DOHH2 (cell line): ENCODE measurements around the gene EFNA3.

ENCODE experiments used
- EZH2phosphoT487 ChIP-seq: fragments of 200-600 bp; sonication (generic); IDR thresholded peaks from 2 replicates; pipeline ENCODE4 v1.6.1; 2017; ENCODE audit warnings: borderline replicate concordance, mild to moderate bottlenecking, antibody characterized with exemption, low read length, moderate library complexity, mixed read lengths
- TF ChIP-seq, protein P1 (sequence below): fragments of 200-600 bp; sonication (generic); IDR thresholded peaks from one replicate; pipeline ENCODE4 v1.5.1; 2014; ENCODE audit warnings: antibody characterized with exemption, mild to moderate bottlenecking, low read depth, low read length; ENCODE audit not compliant: poor library complexity, severe bottlenecking

DNA sequence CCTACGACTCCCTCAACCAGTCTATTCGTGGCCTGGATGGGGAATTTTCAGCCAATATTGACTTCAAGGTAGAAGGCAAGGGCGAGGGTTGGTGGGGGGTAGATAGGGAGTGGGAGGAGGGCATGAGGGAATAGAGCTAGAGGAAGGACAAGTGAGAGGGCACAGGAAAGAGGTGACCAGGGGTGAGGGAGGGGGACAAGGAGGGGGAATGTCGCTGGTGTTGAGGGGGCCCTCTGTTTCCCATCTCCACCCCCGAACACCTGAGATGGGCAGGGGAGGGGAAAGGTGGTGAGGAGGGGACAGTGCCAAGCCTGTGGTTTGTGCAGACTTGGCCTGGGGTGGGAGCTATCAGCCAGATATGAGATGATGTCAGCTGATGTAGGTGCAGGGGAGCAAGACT lies 35.8 kb upstream of the EFNA3 start:
- TF ChIP-seq, protein P1, sequence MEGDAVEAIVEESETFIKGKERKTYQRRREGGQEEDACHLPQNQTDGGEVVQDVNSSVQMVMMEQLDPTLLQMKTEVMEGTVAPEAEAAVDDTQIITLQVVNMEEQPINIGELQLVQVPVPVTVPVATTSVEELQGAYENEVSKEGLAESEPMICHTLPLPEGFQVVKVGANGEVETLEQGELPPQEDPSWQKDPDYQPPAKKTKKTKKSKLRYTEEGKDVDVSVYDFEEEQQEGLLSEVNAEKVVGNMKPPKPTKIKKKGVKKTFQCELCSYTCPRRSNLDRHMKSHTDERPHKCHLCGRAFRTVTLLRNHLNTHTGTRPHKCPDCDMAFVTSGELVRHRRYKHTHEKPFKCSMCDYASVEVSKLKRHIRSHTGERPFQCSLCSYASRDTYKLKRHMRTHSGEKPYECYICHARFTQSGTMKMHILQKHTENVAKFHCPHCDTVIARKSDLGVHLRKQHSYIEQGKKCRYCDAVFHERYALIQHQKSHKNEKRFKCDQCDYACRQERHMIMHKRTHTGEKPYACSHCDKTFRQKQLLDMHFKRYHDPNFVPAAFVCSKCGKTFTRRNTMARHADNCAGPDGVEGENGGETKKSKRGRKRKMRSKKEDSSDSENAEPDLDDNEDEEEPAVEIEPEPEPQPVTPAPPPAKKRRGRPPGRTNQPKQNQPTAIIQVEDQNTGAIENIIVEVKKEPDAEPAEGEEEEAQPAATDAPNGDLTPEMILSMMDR: no peak
- TF ChIP-seq EZH2phosphoT487: no peak
